ENCODE data around the gene ELP2.

ELP2 gene

GRCh38 chr18:36120297-36120696 lies 9.4 kb upstream of the ELP2 start:
- DNase-seq (ENCODE audit: extremely low read depth in 1 of 2, low read depth in 1 of 2) = no peak

- DNase-seq (ENCODE audit: extremely low read depth in 1 of 2, low read depth in 1 of 2) = no peak
These were observed 4.9 kb upstream of the ELP2 start for GRCh38 chr18:36124841-36125240.

- no peak for DNase-seq (ENCODE audit: extremely low read depth in 1 of 2, low read depth in 1 of 2)
These were observed 3.0 kb upstream of the ELP2 start for GRCh38 chr18:36126668-36127067.

GRCh38 chr18:36127836-36128529 lies 1.7 kb upstream of the ELP2 start:
- no peak for DNase-seq (ENCODE audit: extremely low read depth in 1 of 2, low read depth in 1 of 2)

- no peak for DNase-seq (ENCODE audit: extremely low read depth in 1 of 2, low read depth in 1 of 2)
These were observed 1.2 kb upstream of the ELP2 start for GRCh38 chr18:36128530-36128870.

GRCh38 chr18:36128907-36129299 lies 796 bp upstream of the ELP2 start:
- DNase-seq (ENCODE audit: extremely low read depth in 1 of 2, low read depth in 1 of 2) = peak in 1 of 2 donors; percentile 6

GRCh38 chr18:36130039-36130831 lies 536 bp downstream of the ELP2 start:
- DNase-seq (ENCODE audit: extremely low read depth in 1 of 2, low read depth in 1 of 2) = no peak

- DNase-seq (ENCODE audit: extremely low read depth in 1 of 2, low read depth in 1 of 2) = no peak
These were observed 1.4 kb downstream of the ELP2 start for GRCh38 chr18:36130883-36131653.

- no peak for DNase-seq (ENCODE audit: extremely low read depth in 1 of 2, low read depth in 1 of 2)
These were observed 2.2 kb downstream of the ELP2 start for GRCh38 chr18:36131692-36132483.

- no peak for DNase-seq (ENCODE audit: extremely low read depth in 1 of 2, low read depth in 1 of 2)
These were observed 3.1 kb downstream of the ELP2 start for GRCh38 chr18:36132756-36133155.

GRCh38 chr18:36135264-36135663 lies 5.6 kb downstream of the ELP2 start:
- DNase-seq (ENCODE audit: extremely low read depth in 1 of 2, low read depth in 1 of 2) = no peak

- no peak for DNase-seq (ENCODE audit: extremely low read depth in 1 of 2, low read depth in 1 of 2)
These were observed 9.5 kb downstream of the ELP2 start for GRCh38 chr18:36139245-36139644.

GRCh38 chr18:36141576-36141975 lies 11.9 kb downstream of the ELP2 start:
- DNase-seq (ENCODE audit: extremely low read depth in 1 of 2, low read depth in 1 of 2) = no peak

- no peak for DNase-seq (ENCODE audit: extremely low read depth in 1 of 2, low read depth in 1 of 2)
These were observed 13.1 kb downstream of the ELP2 start for GRCh38 chr18:36142751-36143150.

- DNase-seq (ENCODE audit: extremely low read depth in 1 of 2, low read depth in 1 of 2) = no peak
These were observed 13.7 kb downstream of the ELP2 start for GRCh38 chr18:36143391-36143790.

GRCh38 chr18:36149514-36150289 lies 20.0 kb downstream of the ELP2 start:
- DNase-seq (ENCODE audit: extremely low read depth in 1 of 2, low read depth in 1 of 2) = no peak

GRCh38 chr18:36152781-36153180 lies 23.1 kb downstream of the ELP2 start:
- DNase-seq (ENCODE audit: extremely low read depth in 1 of 2, low read depth in 1 of 2) = no peak

GRCh38 chr18:36153203-36153602 lies 23.5 kb downstream of the ELP2 start:
- no peak for DNase-seq (ENCODE audit: extremely low read depth in 1 of 2, low read depth in 1 of 2)

GRCh38 chr18:36153771-36154170 lies 24.1 kb downstream of the ELP2 start:
- DNase-seq (ENCODE audit: extremely low read depth in 1 of 2, low read depth in 1 of 2) = no peak
